Neural progenitor cell (in vitro differentiated cells): ENCODE data around the gene EME1. TPM values are rescaled to one million over a fixed set of nuclear protein-coding genes. Genes with fewer than 3 reads are reported as not detected.

ENCODE experiments used
- DNase-seq: peaks from one replicate; pipeline ENCODE4 v3.0.0-alpha.2; 2016; ENCODE audit warnings: low spot score
- H2AFZ ChIP-seq: fragments of 200-600 bp; sonication (generic); replicated peaks from 2 replicates; pipeline ENCODE4 v1.6.1; 2016; ENCODE audit warnings: antibody characterized with exemption
- H3F3A ChIP-seq: fragments of 200-600 bp; sonication (generic); 2 replicates; pipeline ENCODE4 v1.6.1; 2016; ENCODE audit warnings: antibody characterized with exemption, low read depth
- H3K27ac ChIP-seq: fragments of 200-600 bp; sonication (generic); 2 replicates; pipeline ENCODE4 v1.5.1; 2016; ENCODE audit warnings: mild to moderate bottlenecking
- H3K27me3 ChIP-seq: fragments of 200-600 bp; sonication (generic); 2 replicates; pipeline ENCODE4 v1.6.1; 2016; ENCODE audit warnings: mild to moderate bottlenecking, moderate library complexity
- H3K36me3 ChIP-seq: fragments of 200-600 bp; sonication (generic); 2 replicates; pipeline ENCODE4 v1.5.1; 2016
- H3K4me1 ChIP-seq: fragments of 200-600 bp; sonication (generic); 2 replicates; pipeline ENCODE4 v1.6.1; 2016; ENCODE audit warnings: mixed run types
- H3K4me2 ChIP-seq: fragments of 200-600 bp; sonication (generic); 2 replicates; pipeline ENCODE4 v1.6.1; 2016
- H3K4me3 ChIP-seq: fragments of 200-600 bp; sonication (generic); 2 replicates; pipeline ENCODE4 v1.5.1; 2016
- H3K79me2 ChIP-seq: fragments of 200-600 bp; sonication (generic); 2 replicates; pipeline ENCODE4 v1.6.1; 2016; ENCODE audit warnings: low read depth
- H3K9ac ChIP-seq: fragments of 200-600 bp; sonication (generic); 2 replicates; pipeline ENCODE4 v1.6.1; 2016
- H3K9me3 ChIP-seq: fragments of 200-600 bp; sonication (generic); 2 replicates; pipeline ENCODE4 v1.5.1; 2016; ENCODE audit warnings: low read depth
- H4K20me1 ChIP-seq: fragments of 200-600 bp; sonication (generic); 2 replicates; pipeline ENCODE4 v1.6.1; 2016; ENCODE audit warnings: low read depth
- H3K27ac Mint-ChIP-seq: 3 replicates; pipeline ENCODE4 v1.8.0; 2021; ENCODE audit warnings: mixed read lengths
- H3K27me3 Mint-ChIP-seq: 2 replicates; pipeline ENCODE4 v1.8.0; 2022; ENCODE audit warnings: low read depth, mild to moderate bottlenecking, inconsistent platforms, moderate library complexity, mixed read lengths; ENCODE audit not compliant: insufficient read depth
- H3K36me3 Mint-ChIP-seq: 3 replicates; pipeline ENCODE4 v1.8.0; 2021; ENCODE audit warnings: mixed read lengths
- H3K4me1 Mint-ChIP-seq: 3 replicates; pipeline ENCODE4 v1.8.0; 2021; ENCODE audit warnings: mixed read lengths
- H3K4me3 Mint-ChIP-seq: 3 replicates; pipeline ENCODE4 v1.8.0; 2021; ENCODE audit warnings: mild to moderate bottlenecking, moderate library complexity, mixed read lengths
- H3K9me3 Mint-ChIP-seq: 3 replicates; pipeline ENCODE4 v1.8.0; 2020; ENCODE audit warnings: mixed read lengths
- CTCF ChIP-seq: fragments of 200-600 bp; sonication (generic); IDR thresholded peaks from 2 replicates; pipeline ENCODE4 v1.5.1; 2017; ENCODE audit warnings: antibody characterized with exemption, mild to moderate bottlenecking
- EZH2 ChIP-seq: fragments of 200-600 bp; sonication (generic); IDR thresholded peaks from 2 replicates; pipeline ENCODE4 v1.6.1; 2017; ENCODE audit warnings: antibody characterized with exemption, mild to moderate bottlenecking, moderate library complexity
- EZH2phosphoT487 ChIP-seq: fragments of 200-600 bp; sonication (generic); IDR thresholded peaks from 2 replicates; pipeline ENCODE4 v1.6.1; 2017; ENCODE audit warnings: antibody characterized with exemption
- total RNA-seq: library from RNA; depleted of rRNA; stranded (reverse); fragments of >200 nt; gene quantifications from 2 replicates; pipeline ENCODE4 v1.2.3, GENCODE V29; 2015; ENCODE audit warnings: low replicate concordance

EME1 gene
- total RNA-seq, 1 donor from 2014 or later = 26.6 TPM

GRCh38 chr17:50356418-50356817 lies 16.6 kb upstream of the EME1 start:
- Histone ChIP-seq H3K36me3 (no peaks in the 10 kb centered on the region), H3K4me1 (no peaks in the 10 kb centered on the region), H4K20me1 (peaks cover 16% of the 10 kb centered on the region), H3K9ac (no peak overlapping the region), H3K79me2 (no peaks in the 10 kb centered on the region), H3K9me3 (no peaks in the 10 kb centered on the region), H3K4me3 (no peak overlapping the region), H3K4me2 (no peak overlapping the region), H3F3A (no peaks in the 10 kb centered on the region), H2AFZ (no peak overlapping the region), H3K27me3 (no peaks in the 10 kb centered on the region), H3K27ac (no peak overlapping the region)
- Mint-ChIP-seq H3K36me3 (peaks cover 10% of the 10 kb centered on the region), H3K9me3 (no peaks in the 10 kb centered on the region), H3K4me1 (no peaks in the 10 kb centered on the region), H3K4me3 (no peak overlapping the region), H3K27ac (no peak overlapping the region), H3K27me3 (peaks cover 3% of the 10 kb centered on the region)
- TF ChIP-seq EZH2 (no peak), EZH2phosphoT487 (no peak), CTCF (no peak)
- no peak for DNase-seq

DNA sequence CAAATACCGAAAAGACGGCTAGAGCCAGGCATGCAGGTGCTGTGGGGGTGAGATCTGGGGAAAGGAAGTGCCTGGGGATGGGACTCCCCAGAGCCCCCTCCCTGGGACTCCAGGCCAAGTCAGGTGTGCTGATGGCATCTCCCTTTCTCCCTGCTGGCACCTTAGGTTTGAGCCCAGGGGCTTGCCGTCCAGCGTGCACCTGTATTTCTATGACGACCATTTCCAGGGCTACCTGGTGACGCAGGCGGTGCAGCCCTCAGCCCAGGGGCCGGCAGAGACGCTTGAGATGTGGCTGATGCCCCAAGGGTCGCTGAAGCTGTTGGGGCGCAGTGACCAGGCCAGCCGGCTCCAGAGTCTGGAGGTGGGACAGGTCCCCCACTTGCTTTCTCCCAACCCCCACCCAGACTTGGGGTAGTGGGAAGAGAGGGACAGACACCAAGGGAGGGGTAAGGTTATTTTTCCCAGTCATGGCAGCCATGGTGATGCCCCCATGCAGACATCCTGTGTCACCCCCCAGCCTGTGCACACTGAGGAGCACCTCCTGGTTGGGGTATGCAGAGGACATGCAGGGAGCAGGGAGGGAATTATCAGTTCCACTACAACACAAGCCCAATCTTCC lies 16.0 kb upstream of the EME1 start:
- H3K27ac ChIP-seq = no peak overlapping the region
- no peaks in the 10 kb centered on the region for H3K9me3 ChIP-seq
- peaks cover 5% of the 10 kb centered on the region for H3K27me3 Mint-ChIP-seq
- H3F3A ChIP-seq = no peaks in the 10 kb centered on the region
- no peaks in the 10 kb centered on the region for H3K36me3 ChIP-seq
- no peak overlapping the region for H3K9ac ChIP-seq
- DNase-seq = no peak
- no peaks in the 10 kb centered on the region for H3K79me2 ChIP-seq
- peaks cover 10% of the 10 kb centered on the region for H3K36me3 Mint-ChIP-seq
- H3K4me1 ChIP-seq = no peaks in the 10 kb centered on the region
- H3K4me3 ChIP-seq = no peak overlapping the region
- H3K9me3 Mint-ChIP-seq = no peaks in the 10 kb centered on the region
- peaks cover 21% of the 10 kb centered on the region for H4K20me1 ChIP-seq
- no peak overlapping the region for H3K27ac Mint-ChIP-seq
- H3K4me2 ChIP-seq = no peak overlapping the region
- no peak for TF ChIP-seq EZH2
- no peak for TF ChIP-seq CTCF
- TF ChIP-seq EZH2phosphoT487 = no peak
- H3K4me3 Mint-ChIP-seq = no peak overlapping the region
- no peaks in the 10 kb centered on the region for H3K27me3 ChIP-seq
- H3K4me1 Mint-ChIP-seq = peaks cover 3% of the 10 kb centered on the region
- no peak overlapping the region for H2AFZ ChIP-seq

GRCh38 chr17:50358177-50358576 lies 14.9 kb upstream of the EME1 start:
- H3K27ac Mint-ChIP-seq = no peak overlapping the region

More at GRCh38 chr17:50358177-50358576, 14.9 kb upstream of the EME1 start:
- Histone ChIP-seq H3K4me3 (no peak overlapping the region), H4K20me1 (peaks cover 22% of the 10 kb centered on the region), H3K36me3 (no peaks in the 10 kb centered on the region), H3K4me2 (no peak overlapping the region), H2AFZ (no peak overlapping the region), H3K4me1 (peaks cover 5% of the 10 kb centered on the region), H3K27me3 (no peaks in the 10 kb centered on the region), H3K9ac (no peak overlapping the region), H3K27ac (no peak overlapping the region), H3K9me3 (no peaks in the 10 kb centered on the region), H3F3A (peaks cover 11% of the 10 kb centered on the region), H3K79me2 (no peaks in the 10 kb centered on the region)
- Mint-ChIP-seq H3K27me3 (peaks cover 9% of the 10 kb centered on the region), H3K36me3 (peaks cover 5% of the 10 kb centered on the region), H3K4me3 (no peak overlapping the region), H3K9me3 (no peaks in the 10 kb centered on the region), H3K4me1 (peaks cover 13% of the 10 kb centered on the region)
- TF ChIP-seq CTCF (no peak), EZH2 (no peak), EZH2phosphoT487 (no peak)
- DNase-seq = no peak
